GM10248 (cell line): ENCODE measurements around the gene TRIP10.
A peak's percentile ranks its signal among the peaks of the same experiment; 100 is the strongest.

Experiments used
- CTCF ChIA-PET: fragments of 300-600 bp; sonication (Branson Sonifier 250); formaldehyde crosslinking; extraction: SDS; loops from one replicate; lab custom pipeline; 2021; ENCODE audit warnings: antibody characterized with exemption; lab: Yijun Ruan, JAX
- POLR2A ChIA-PET: fragments of 350-650 bp; sonication (Branson Sonifier 250); formaldehyde crosslinking; extraction: SDS; loops from one replicate; lab custom pipeline; 2020; ENCODE audit warnings: antibody characterized with exemption; lab: Yijun Ruan, JAX
- DNase-seq: peaks from one replicate; pipeline ENCODE4 v3.0.0; 2012; ENCODE audit errors: extremely low spot score
- TF ChIP-seq, protein P1 (sequence below): IDR thresholded peaks from 2 replicates; pipeline ENCODE4 v1.5.1; 2012; ENCODE audit warnings: mild to moderate bottlenecking, low read depth; ENCODE audit errors: extremely low read depth, missing control alignments, control extremely low read depth

The TRIP10 gene

DNA sequence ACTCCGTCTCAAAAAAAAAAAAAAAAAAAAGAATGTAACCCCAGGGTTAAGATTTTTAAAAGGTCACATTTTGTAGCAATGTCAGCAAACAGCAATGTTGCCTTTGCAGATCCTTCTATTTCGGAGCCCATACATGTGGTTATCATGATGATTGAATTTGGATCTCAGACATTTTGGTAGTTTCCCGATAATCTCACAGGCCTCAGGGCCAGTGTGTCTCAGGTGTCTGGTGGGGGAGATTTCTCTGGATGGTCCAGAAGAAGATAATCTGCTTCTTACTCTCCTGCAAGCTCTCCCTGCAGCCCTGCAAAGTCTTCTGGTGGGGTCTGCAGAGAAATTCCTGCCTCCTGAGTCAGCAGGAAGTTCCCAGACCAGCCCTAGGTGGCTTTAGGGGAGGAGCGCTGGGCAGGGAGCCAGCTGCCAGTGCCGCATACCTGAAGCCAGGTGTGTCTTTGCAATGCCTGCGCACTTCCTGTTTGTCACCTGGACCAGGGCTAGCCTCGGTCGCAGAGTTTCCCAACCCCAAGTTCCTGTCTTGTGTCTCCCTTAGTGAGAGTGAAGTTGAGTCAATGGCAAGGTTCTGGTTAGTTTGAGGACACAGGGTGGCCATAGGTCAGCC lies 26.4 kb downstream of the TRIP10 start:
- POLR2A ChIA-PET = no interaction called here
- no peak for DNase-seq
- CTCF ChIA-PET = no interaction called here

DNA sequence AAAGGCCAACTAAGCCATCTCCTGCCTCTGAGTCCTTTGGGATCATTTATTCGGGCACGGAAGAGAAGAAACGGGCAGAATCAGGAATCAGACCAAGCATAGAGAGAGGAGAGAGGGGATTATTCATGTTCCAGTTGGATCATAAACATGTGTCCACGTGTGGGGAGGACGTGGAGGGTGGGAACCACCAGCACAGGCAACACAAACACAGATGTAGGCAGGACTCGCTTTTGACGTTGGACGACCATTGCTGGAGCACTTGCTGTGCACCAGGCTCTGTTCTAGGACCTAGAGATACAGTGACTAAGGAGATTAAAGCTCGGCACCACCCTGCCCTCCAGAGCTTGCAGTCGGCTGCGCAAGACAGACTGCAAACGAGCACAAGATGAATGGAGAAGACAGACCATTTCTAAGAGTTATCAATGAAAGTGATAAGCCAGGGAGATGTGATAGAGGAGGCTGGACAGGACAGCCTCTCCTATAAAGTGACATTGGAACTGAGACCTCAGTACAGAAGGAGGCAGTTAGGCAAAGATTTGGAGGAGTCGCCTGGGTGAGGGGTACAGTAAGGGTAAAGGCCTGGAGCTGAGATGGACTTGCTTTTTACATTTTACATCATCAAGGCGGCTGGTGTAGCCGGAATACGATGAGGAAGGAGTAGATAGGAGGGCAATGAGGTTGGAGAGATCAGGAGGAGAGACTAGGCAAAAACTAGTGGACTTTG lies 27.0 kb downstream of the TRIP10 start:
- ChIA-PET POLR2A (no interaction called here), CTCF (interaction anchor here (1.7 kb wide), 1 partner anchor 14 kb away, joined by 4 read pairs; no protein-coding TSS in a partner anchor)
- TF ChIP-seq, protein P1, sequence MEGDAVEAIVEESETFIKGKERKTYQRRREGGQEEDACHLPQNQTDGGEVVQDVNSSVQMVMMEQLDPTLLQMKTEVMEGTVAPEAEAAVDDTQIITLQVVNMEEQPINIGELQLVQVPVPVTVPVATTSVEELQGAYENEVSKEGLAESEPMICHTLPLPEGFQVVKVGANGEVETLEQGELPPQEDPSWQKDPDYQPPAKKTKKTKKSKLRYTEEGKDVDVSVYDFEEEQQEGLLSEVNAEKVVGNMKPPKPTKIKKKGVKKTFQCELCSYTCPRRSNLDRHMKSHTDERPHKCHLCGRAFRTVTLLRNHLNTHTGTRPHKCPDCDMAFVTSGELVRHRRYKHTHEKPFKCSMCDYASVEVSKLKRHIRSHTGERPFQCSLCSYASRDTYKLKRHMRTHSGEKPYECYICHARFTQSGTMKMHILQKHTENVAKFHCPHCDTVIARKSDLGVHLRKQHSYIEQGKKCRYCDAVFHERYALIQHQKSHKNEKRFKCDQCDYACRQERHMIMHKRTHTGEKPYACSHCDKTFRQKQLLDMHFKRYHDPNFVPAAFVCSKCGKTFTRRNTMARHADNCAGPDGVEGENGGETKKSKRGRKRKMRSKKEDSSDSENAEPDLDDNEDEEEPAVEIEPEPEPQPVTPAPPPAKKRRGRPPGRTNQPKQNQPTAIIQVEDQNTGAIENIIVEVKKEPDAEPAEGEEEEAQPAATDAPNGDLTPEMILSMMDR = no peak
- DNase-seq = no peak

More for the DNA sequence above, 26.4 kb downstream of the TRIP10 start:
- TF ChIP-seq, protein P1 = no peak

DNA sequence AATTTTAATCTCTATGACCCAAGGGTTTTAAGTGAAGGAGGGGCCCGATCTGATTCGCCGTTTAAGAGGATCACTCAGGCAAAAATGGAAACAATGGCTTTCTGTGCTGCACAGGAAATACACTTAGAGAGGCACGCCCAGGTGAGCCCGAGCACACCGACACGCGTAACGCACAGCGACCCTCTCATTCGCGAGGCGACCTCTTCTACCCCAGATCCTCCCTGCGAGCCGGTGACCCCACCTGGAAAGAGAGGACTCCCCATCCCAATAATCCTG lies 27.5 kb downstream of the TRIP10 start:
- CTCF ChIA-PET = interaction anchor here (1.7 kb wide), 1 partner anchor 13 kb away, joined by 4 read pairs; no protein-coding TSS in a partner anchor

DNA sequence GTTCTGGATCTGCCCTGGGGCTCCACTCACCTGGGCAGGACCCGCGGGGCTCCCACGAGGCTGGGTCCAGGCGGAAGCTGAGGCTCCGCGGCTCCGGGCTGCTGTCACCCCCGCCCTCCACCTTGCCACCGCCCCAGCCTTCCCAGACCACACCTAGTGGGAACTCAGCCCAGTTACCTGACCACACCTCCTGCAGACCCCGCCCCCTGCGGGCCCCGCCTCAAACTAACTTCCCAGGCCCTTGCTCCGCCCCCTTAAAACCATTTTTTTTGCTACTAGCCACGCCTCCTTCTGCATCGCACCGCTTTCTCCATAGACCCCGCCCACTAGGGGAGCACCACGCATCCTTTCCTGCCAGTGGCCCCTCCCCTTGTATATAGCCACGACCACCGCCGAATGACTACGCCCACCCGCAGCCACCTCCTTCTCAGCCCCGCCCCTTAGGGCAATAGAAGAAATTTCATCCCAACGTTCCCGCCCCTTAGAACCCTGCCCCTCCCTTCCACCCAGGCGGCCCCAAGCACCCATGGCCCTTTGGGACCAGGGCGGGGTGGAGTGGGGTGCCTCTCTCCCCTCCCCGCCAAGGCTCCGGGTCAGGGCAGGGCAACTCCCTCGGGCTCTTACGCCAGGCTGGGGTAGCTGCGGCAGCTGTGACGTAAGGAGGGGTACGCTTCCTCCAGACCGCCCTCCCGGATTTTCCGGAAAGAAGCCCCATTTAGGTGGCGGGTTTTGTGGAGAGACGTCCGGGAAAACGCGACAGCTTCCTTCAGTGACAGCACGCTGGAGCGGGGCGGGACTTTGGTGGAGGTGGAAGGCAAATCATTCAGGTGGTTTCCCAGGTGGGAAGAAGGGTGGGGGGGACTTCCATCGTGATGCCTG lies 28.1 kb downstream of the TRIP10 start, which contains the start of gene SH2D3A:
TSS of gene SH2D3A (minus strand) at position 79 of the 879 bp plus-strand sequence. CDS start 3,687 bp downstream, outside the sequence.
- TF ChIP-seq, protein P1 = peak; percentile 3
- DNase-seq = peak; percentile 95
- POLR2A ChIA-PET = no interaction called here
- CTCF ChIA-PET = interaction anchor here (0.9 to 2.6 kb wide), 8 partner anchors 13 to 642 kb away, joined by 3 to 10 read pairs (median 4); partner anchors contain the start of gene GPR108

More for the DNA sequence above, 27.5 kb downstream of the TRIP10 start:
- no peak for DNase-seq
- POLR2A ChIA-PET = no interaction called here
- TF ChIP-seq, protein P1 = no peak

DNA sequence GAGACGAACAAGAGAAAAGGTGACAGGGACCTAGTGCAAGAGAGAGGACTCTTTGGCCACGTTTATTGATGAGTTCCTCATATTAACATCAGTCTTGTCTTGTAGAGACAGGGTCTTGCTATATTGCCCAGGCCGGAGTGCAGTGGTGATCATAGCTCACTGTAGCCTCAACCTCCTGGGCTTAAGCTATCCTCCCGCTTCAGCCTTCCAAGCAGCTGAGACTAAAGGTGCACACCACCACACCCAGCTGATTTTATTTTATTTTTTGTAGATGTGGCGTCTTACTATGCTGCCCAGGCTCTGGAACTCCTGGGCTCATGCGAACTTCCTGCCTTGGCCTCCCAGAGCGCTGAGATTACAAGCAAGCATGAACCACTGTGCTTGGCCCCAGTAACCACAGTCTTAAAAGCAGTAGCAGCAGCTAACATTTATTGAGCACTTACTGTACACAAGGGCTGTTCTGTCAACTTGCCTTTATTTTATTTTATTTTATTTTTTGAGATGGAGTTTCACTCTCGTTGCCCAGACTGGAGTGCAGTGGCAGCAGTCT lies 28.8 kb downstream of the TRIP10 start:
- CTCF ChIA-PET = interaction anchor here (0.9 to 2.6 kb wide), 8 partner anchors 12 to 642 kb away, joined by 3 to 10 read pairs (median 4); partner anchors contain the start of gene GPR108
- DNase-seq = no peak
- TF ChIP-seq, protein P1 = no peak
- POLR2A ChIA-PET = no interaction called here
